Measurements from ENCODE around the gene DLG2. TPM values are rescaled to one million over a fixed set of nuclear protein-coding genes. Genes with fewer than 3 reads are reported as not detected.

Gene DLG2
- total and polyA plus RNA-seq, 2 of the 8 experiments (the other 6 are each of a cell fraction or from before 2014, with no cell fraction given) = 1.7 to 14.3 TPM

DNA sequence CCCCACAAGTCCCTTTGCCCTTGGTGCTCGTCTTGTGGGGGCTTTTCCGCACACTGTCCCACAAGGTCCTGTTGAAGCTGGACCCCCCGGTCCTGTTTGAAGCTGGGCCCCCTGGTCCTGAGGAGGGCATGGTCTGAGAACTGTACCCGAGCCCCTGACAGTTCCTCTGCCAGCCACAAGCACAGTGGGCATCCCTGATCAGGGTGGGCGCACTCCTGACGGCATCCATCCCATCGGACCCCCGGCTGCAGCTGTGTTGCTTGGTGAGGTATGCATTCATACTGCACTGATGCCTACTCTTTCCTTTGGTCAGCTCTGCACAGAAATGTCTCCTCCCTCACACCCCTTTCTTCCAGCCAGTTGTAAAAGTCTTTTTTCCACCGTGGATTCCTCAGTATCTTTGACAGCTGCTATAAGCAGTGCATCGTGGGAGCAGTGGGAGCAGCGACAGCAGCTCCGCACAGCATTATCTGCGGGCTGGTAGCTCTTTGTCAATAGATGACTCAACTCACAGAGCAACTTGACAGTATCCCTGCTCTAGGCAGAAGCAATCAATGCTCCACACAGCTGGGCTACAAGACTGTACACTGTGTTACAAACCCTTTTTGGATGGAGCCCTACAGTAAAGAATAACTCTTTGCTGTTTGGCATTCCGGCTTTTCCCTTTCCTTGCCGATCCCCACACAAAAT is 1310.1 kb downstream of the DLG2 start:
- Histone ChIP-seq H4K20me1 (replicated peaks in 1 of 2; ENCODE audit: control insufficient read depth in 1 of 2, insufficient read depth in 2 of 2, low read length in 2 of 2) (no peaks in the 10 kb centered on the region), H4K5ac (ENCODE audit: insufficient read length, low read depth, low read length) (no peak overlapping the region), H3K4me3 (ENCODE audit: extremely low read depth in 1 of 4, insufficient read depth in 2 of 4, low read depth in 3 of 4, low read length in 4 of 4) (no peak overlapping the region), H3K23me2 (ENCODE audit: low read depth, low read length) (no peaks in the 10 kb centered on the region), H3K27ac (ENCODE audit: low read depth, low read length) (no peak overlapping the region), H3K56ac (replicated peaks; ENCODE audit: insufficient read length, low read depth, low read length) (no peak overlapping the region), H4K91ac (replicated peaks; ENCODE audit: insufficient read length, low read length) (no peak overlapping the region), H3K23ac (ENCODE audit: insufficient read length) (no peak overlapping the region), H3K4me1 (replicated peaks in 1 of 4; ENCODE audit: control insufficient read depth in 3 of 4, insufficient read depth in 4 of 4, low read length in 3 of 4) (no peaks in the 10 kb centered on the region), H3K4me2 (ENCODE audit: insufficient read depth in 1 of 2, low read depth in 2 of 2, low read length in 2 of 2) (no peak overlapping the region), H3K18ac (ENCODE audit: extremely low read depth, low read length) (no peak overlapping the region), H2AFZ (ENCODE audit: low read length) (no peak overlapping the region), H3K36me3 (ENCODE audit: control insufficient read depth in 2 of 4, insufficient read depth in 4 of 4, low read length in 3 of 4) (no peaks in the 10 kb centered on the region), H2AK5ac (ENCODE audit: low read depth, low read length) (no peak overlapping the region), H2BK120ac (replicated peaks; ENCODE audit: low read depth, low read length) (no peak overlapping the region), H3K9ac (replicated peaks in 1 of 4; ENCODE audit: extremely low read depth in 1 of 4, low read depth in 3 of 4, low read length in 3 of 4) (no peak overlapping the region), H2BK20ac (ENCODE audit: low read length) (no peak overlapping the region), H2BK12ac (ENCODE audit: low read depth, low read length) (no peak overlapping the region), H4K8ac (ENCODE audit: extremely low read depth, insufficient read depth, low read length) (no peak overlapping the region), H3K27me3 (replicated peaks in 1 of 4; ENCODE audit: control insufficient read depth in 3 of 4, extremely low read depth in 1 of 4, insufficient read depth in 3 of 4, low read length in 3 of 4) (no peaks in the 10 kb centered on the region), H2BK5ac (ENCODE audit: low read depth, low read length) (no peak overlapping the region), H3K9me3 (ENCODE audit: insufficient read depth in 2 of 2, low read depth in 1 of 2, low read length in 1 of 2) (no peaks in the 10 kb centered on the region), H3K4ac (replicated peaks; ENCODE audit: insufficient read length, low read depth, low read length) (no peak overlapping the region), H3K79me1 (ENCODE audit: low read depth, low read length) (no peaks in the 10 kb centered on the region), H2BK15ac (ENCODE audit: low read length) (no peak overlapping the region), H3K14ac (ENCODE audit: insufficient read length) (no peak overlapping the region), H3K79me2 (ENCODE audit: control insufficient read depth in 1 of 2, insufficient read depth in 2 of 2, low read length in 2 of 2) (no peaks in the 10 kb centered on the region)
- WGBS, 2 experiments (ENCODE audit: extremely low coverage in 1 of 2, insufficient coverage in 1 of 2, insufficient read length in 1 of 2, insufficient replicate concordance in 2 of 2, low coverage in 1 of 2, low lambda C conversion rate in 2 of 2, missing lambda C conversion rate in 1 of 2) = 91% methylated on average over 15 of the region's 15 CpGs; no CpG with 5 or more reads in 1 of the 2 experiments
- DNase-seq (ENCODE audit: low read depth in 1 of 2, low spot score in 2 of 2) (no peak), FAIRE-seq (no peak)
- CTCF ChIA-PET (ENCODE audit: partially characterized antibody) = interaction anchor here (0.6 to 1.5 kb wide), 3 partner anchors 56 to 497 kb away, joined by 3 to 8 read pairs (median 3); no protein-coding TSS in a partner anchor
- POLR2A ChIA-PET (ENCODE audit: partially characterized antibody) = no interaction called here
- TF ChIP-seq, protein P1, sequence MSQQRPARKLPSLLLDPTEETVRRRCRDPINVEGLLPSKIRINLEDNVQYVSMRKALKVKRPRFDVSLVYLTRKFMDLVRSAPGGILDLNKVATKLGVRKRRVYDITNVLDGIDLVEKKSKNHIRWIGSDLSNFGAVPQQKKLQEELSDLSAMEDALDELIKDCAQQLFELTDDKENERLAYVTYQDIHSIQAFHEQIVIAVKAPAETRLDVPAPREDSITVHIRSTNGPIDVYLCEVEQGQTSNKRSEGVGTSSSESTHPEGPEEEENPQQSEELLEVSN (IDR thresholded peaks at IDR 0.05) = no peak
- TF ChIP-seq EP300 (IDR thresholded peaks at IDR 0.05; ENCODE audit: borderline replicate concordance in 1 of 2, low read depth in 2 of 2, low read length in 2 of 2) (no peak), POU5F1 (IDR thresholded peaks at IDR 0.05; ENCODE audit: low read depth, low read length) (no peak), BCL11A (IDR thresholded peaks at IDR 0.05; ENCODE audit: low read depth in 2 of 2, low read length in 2 of 2) (no peak), FOSL1 (IDR thresholded peaks at IDR 0.05; ENCODE audit: insufficient read depth, low read depth, low read length) (no peak), CTBP2 (IDR thresholded peaks at IDR 0.05; ENCODE audit: borderline replicate concordance, insufficient read depth, insufficient read length, low read length) (no peak), GABPA (IDR thresholded peaks at IDR 0.05; ENCODE audit: borderline replicate concordance, insufficient read depth, low read length) (no peak), POLR2AphosphoS5 (IDR thresholded peaks at IDR 0.05; ENCODE audit: low read depth, low read length) (no peak), RBBP5 (IDR thresholded peaks at IDR 0.05; ENCODE audit: borderline replicate concordance, low read depth, low read length) (no peak)
- TF ChIP-seq, protein P2, sequence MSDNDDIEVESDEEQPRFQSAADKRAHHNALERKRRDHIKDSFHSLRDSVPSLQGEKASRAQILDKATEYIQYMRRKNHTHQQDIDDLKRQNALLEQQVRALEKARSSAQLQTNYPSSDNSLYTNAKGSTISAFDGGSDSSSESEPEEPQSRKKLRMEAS (IDR thresholded peaks at IDR 0.05) = no peak
- TF ChIP-seq, protein P3, sequence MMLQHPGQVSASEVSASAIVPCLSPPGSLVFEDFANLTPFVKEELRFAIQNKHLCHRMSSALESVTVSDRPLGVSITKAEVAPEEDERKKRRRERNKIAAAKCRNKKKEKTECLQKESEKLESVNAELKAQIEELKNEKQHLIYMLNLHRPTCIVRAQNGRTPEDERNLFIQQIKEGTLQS (IDR thresholded peaks at IDR 0.05; ENCODE audit: insufficient read depth, low read depth, low read length) = no peak
